GM21515 (cell line): ENCODE results near the gene AFAP1.

Experiments used
- ATAC-seq: cut with Tn5 transposase; IDR thresholded peaks from one replicate; pipeline ENCODE4 v1.9.1; 2021; ENCODE audit not compliant: unreplicated experiment

AFAP1 gene

GRCh38 chr4:7939377-7940108 is at the start of gene AFAP1:
Gene AFAP1, minus strand, starts transcription at chr4:7939861. Its CDS starts 67,783 bp downstream, at chr4:7872078.
- ATAC-seq, result peak; percentile 93

- no peak for ATAC-seq
These were observed 48.8 kb upstream of the AFAP1 start for GRCh38 chr4:7988437-7988836.

- ATAC-seq, result peak; percentile 80
These were observed 47.7 kb upstream of the AFAP1 start for GRCh38 chr4:7987148-7987989.

GRCh38 chr4:7985891-7986441 is 46.3 kb upstream of the AFAP1 start:
- no peak for ATAC-seq

GRCh38 chr4:7985072-7985471 is 45.4 kb upstream of the AFAP1 start:
- no peak for ATAC-seq

- ATAC-seq, result no peak
These were observed 44.7 kb upstream of the AFAP1 start for GRCh38 chr4:7984286-7984925.

- no peak for ATAC-seq
These were observed 43.6 kb upstream of the AFAP1 start for GRCh38 chr4:7983296-7983695.

GRCh38 chr4:7981738-7982394 is 42.2 kb upstream of the AFAP1 start:
- no peak for ATAC-seq

- no peak for ATAC-seq
These were observed 40.4 kb upstream of the AFAP1 start for GRCh38 chr4:7980036-7980435.

GRCh38 chr4:7979652-7979968 is 39.9 kb upstream of the AFAP1 start:
- no peak for ATAC-seq

- no peak for ATAC-seq
These were observed 39.4 kb upstream of the AFAP1 start for GRCh38 chr4:7978907-7979651.

GRCh38 chr4:7978489-7978888 is 38.8 kb upstream of the AFAP1 start:
- no peak for ATAC-seq

GRCh38 chr4:7976634-7977033 is 37.0 kb upstream of the AFAP1 start:
- ATAC-seq, result no peak

GRCh38 chr4:7976025-7976424 is 36.4 kb upstream of the AFAP1 start:
- no peak for ATAC-seq

- no peak for ATAC-seq
These were observed 34.8 kb upstream of the AFAP1 start for GRCh38 chr4:7974425-7974824.

- no peak for ATAC-seq
These were observed 33.9 kb upstream of the AFAP1 start for GRCh38 chr4:7973545-7973981.

GRCh38 chr4:7971881-7972500 is 32.3 kb upstream of the AFAP1 start:
- ATAC-seq, result no peak

- no peak for ATAC-seq
These were observed 31.5 kb upstream of the AFAP1 start for GRCh38 chr4:7971159-7971631.

GRCh38 chr4:7970361-7970946 is 30.8 kb upstream of the AFAP1 start:
- no peak for ATAC-seq
